DND-41 (cell line): ENCODE measurements around the gene FAM9B.
A peak's percentile ranks its signal among the peaks of the same experiment; 100 is the strongest.

ENCODE experiments used
- ATAC-seq: fragments of 200-7000 bp; cut with Tn5 transposase; 3 replicates; pipeline ENCODE4 v1.9.1; 2021; ENCODE audit warnings: low read depth; ENCODE audit not compliant: insufficient read depth
- DNase-seq: peaks from one replicate; pipeline ENCODE4 v3.0.0-alpha.2; 2020
- H2AFZ ChIP-seq: 2 replicates; pipeline ENCODE4 v1.6.0; 2012; ENCODE audit warnings: low read depth, low read length
- H3K27ac ChIP-seq: 2 replicates; pipeline ENCODE4 v1.5.1; 2012; ENCODE audit warnings: low read length, inconsistent platforms
- H3K27me3 ChIP-seq: fragments of 200-600 bp; sonication (generic); 2 replicates; pipeline ENCODE4 v1.6.0; 2012; ENCODE audit warnings: low read length, mild to moderate bottlenecking, inconsistent platforms; ENCODE audit not compliant: insufficient read depth, poor library complexity
- H3K36me3 ChIP-seq: 2 replicates; pipeline ENCODE4 v1.5.1; 2012; ENCODE audit warnings: low read length, inconsistent platforms; ENCODE audit not compliant: insufficient read depth
- H3K4me1 ChIP-seq: 2 replicates; pipeline ENCODE4 v1.5.1; 2012; ENCODE audit warnings: mild to moderate bottlenecking, low read length; ENCODE audit not compliant: insufficient read depth
- H3K4me2 ChIP-seq: 2 replicates; pipeline ENCODE4 v1.6.0; 2012; ENCODE audit warnings: mild to moderate bottlenecking, moderate library complexity, low read length, inconsistent platforms; ENCODE audit not compliant: insufficient read depth
- H3K4me3 ChIP-seq, 2 experiments: fragments of 200-600 bp in 1 of 2; shearing (Covaris generic) in 1 of 2; 2 replicates each; pipeline ENCODE4 v1.5.1; 2012 to 2016; ENCODE audit warnings: inconsistent platforms in 2 of 2, low read length in 2 of 2, mild to moderate bottlenecking in 2 of 2, low read depth in 1 of 2, moderate library complexity in 1 of 2
- H3K79me2 ChIP-seq: 2 replicates; pipeline ENCODE4 v1.6.0; 2012; ENCODE audit warnings: low read length, inconsistent platforms; ENCODE audit not compliant: insufficient read depth
- H3K9ac ChIP-seq: 2 replicates; pipeline ENCODE4 v1.6.0; 2012; ENCODE audit warnings: low read depth, mild to moderate bottlenecking, inconsistent platforms, low read length, moderate library complexity
- H3K9me3 ChIP-seq: 2 replicates; pipeline ENCODE4 v1.5.1; 2012; ENCODE audit warnings: low read length, moderate library complexity, mild to moderate bottlenecking, inconsistent platforms; ENCODE audit not compliant: insufficient read depth, severe bottlenecking
- H4K20me1 ChIP-seq: 2 replicates; pipeline ENCODE4 v1.6.0; 2012; ENCODE audit warnings: low read length; ENCODE audit not compliant: insufficient read depth
- CTCF ChIP-seq: IDR thresholded peaks from 2 replicates; pipeline ENCODE4 v1.5.1; 2012; ENCODE audit warnings: borderline replicate concordance, low read length, moderate library complexity, mild to moderate bottlenecking; ENCODE audit not compliant: poor library complexity, severe bottlenecking; ENCODE audit errors: extremely low read depth
- EZH2 ChIP-seq: IDR thresholded peaks from 3 replicates; pipeline ENCODE4 v1.6.1; 2012; ENCODE audit warnings: borderline replicate concordance, low read depth, mild to moderate bottlenecking, moderate library complexity, low read length, inconsistent platforms; ENCODE audit not compliant: severe bottlenecking

The FAM9B gene

GRCh38 chrX:9003041-9003440 lies 30.9 kb downstream of the FAM9B start:
- no peaks in the 10 kb centered on the region for H3K9me3 ChIP-seq
- no peak overlapping the region for H3K27ac ChIP-seq
- DNase-seq (no peak), ATAC-seq (peak; percentile 47; the same call in 2 of the 3 replicates)
- H3K4me2 ChIP-seq = no peak overlapping the region
- H3K4me1 ChIP-seq = no peaks in the 10 kb centered on the region
- H3K27me3 ChIP-seq = no peaks in the 10 kb centered on the region
- TF ChIP-seq EZH2 (no peak), CTCF (no peak)
- no peaks in the 10 kb centered on the region for H3K36me3 ChIP-seq
- no peaks in the 10 kb centered on the region for H3K79me2 ChIP-seq
- no peak overlapping the region for H3K4me3 ChIP-seq
- H3K9ac ChIP-seq = no peak overlapping the region
- H4K20me1 ChIP-seq = no peaks in the 10 kb centered on the region
- no peak overlapping the region for H2AFZ ChIP-seq

GRCh38 chrX:8988446-8988845 lies 45.5 kb downstream of the FAM9B start:
- no peak overlapping the region for H3K4me2 ChIP-seq
- H3K4me1 ChIP-seq = no peaks in the 10 kb centered on the region
- no peak overlapping the region for H2AFZ ChIP-seq
- H4K20me1 ChIP-seq = no peaks in the 10 kb centered on the region
- no peak overlapping the region for H3K27ac ChIP-seq
- no peaks in the 10 kb centered on the region for H3K36me3 ChIP-seq
- ATAC-seq (peak; percentile 55; the same call in 2 of the 3 replicates), DNase-seq (peak; percentile 8)
- no peaks in the 10 kb centered on the region for H3K79me2 ChIP-seq
- no peak overlapping the region for H3K4me3 ChIP-seq
- TF ChIP-seq EZH2 = no peak
- no peak for TF ChIP-seq CTCF
- no peaks in the 10 kb centered on the region for H3K9me3 ChIP-seq
- no peaks in the 10 kb centered on the region for H3K27me3 ChIP-seq
- no peak overlapping the region for H3K9ac ChIP-seq

GRCh38 chrX:8987672-8988250 lies 46.2 kb downstream of the FAM9B start:
- Histone ChIP-seq H2AFZ (no peak overlapping the region), H3K36me3 (no peaks in the 10 kb centered on the region), H3K27me3 (no peaks in the 10 kb centered on the region), H3K9ac (no peak overlapping the region), H3K4me2 (no peak overlapping the region), H3K4me1 (no peaks in the 10 kb centered on the region), H3K27ac (no peak overlapping the region), H3K79me2 (no peaks in the 10 kb centered on the region), H4K20me1 (no peaks in the 10 kb centered on the region), H3K4me3 (no peak overlapping the region), H3K9me3 (no peaks in the 10 kb centered on the region)
- ATAC-seq (0 out of 3 replicates have a peak, but pooled peaks have one; percentile 37), DNase-seq (no peak)
- TF ChIP-seq EZH2 = no peak
- no peak for TF ChIP-seq CTCF
